Type B pancreatic cell (in vitro differentiated cells): Measurements from ENCODE around the gene TIAM2. TPM values are rescaled to one million over a fixed set of nuclear protein-coding genes. Genes with fewer than 3 reads are reported as not detected.

Experiments used
- DNase-seq: peaks from one replicate; pipeline ENCODE4 v3.0.0; 2021; ENCODE audit warnings: mixed read lengths; ENCODE audit not compliant: unreplicated experiment; ENCODE audit errors: extremely low spot score
- H3K27ac Mint-ChIP-seq: 2 replicates; pipeline ENCODE4 v1.8.0; 2021; ENCODE audit warnings: mild to moderate bottlenecking, mixed read lengths
- H3K27me3 Mint-ChIP-seq: 2 replicates; pipeline ENCODE4 v1.8.0; 2021; ENCODE audit warnings: mixed read lengths
- H3K36me3 Mint-ChIP-seq: 2 replicates; pipeline ENCODE4 v1.8.0; 2021; ENCODE audit warnings: mixed read lengths
- H3K4me1 Mint-ChIP-seq: one replicate; pipeline ENCODE4 v1.8.0; 2021; ENCODE audit warnings: mixed read lengths; ENCODE audit not compliant: unreplicated experiment
- H3K4me3 Mint-ChIP-seq: 2 replicates; pipeline ENCODE4 v1.8.0; 2021; ENCODE audit warnings: mild to moderate bottlenecking, mixed read lengths
- H3K9me3 Mint-ChIP-seq: 2 replicates; pipeline ENCODE4 v1.8.0; 2021; ENCODE audit warnings: mixed read lengths
- total RNA-seq: library from RNA; stranded (reverse); gene quantifications from 2 replicates; pipeline ENCODE4 v1.2.1, GENCODE V29; 2021; ENCODE audit warnings: low replicate concordance
- TF ChIP-seq, protein P1 (sequence below): fragments of 200-600 bp; sonication (generic); conservative IDR thresholded peaks from 2 replicates; pipeline ENCODE4 v1.5.0; 2021; ENCODE audit warnings: antibody characterized with exemption, mild to moderate bottlenecking

TIAM2 gene
- total RNA-seq, 1 donor from 2014 or later = 13.5 TPM

GRCh38 chr6:154994836-154995253 is 270 bp upstream of the TIAM2 start:
- Mint-ChIP-seq H3K4me1 (peaks cover 4% of the 10 kb centered on the region), H3K4me3 (peak overlapping the region; percentile 83), H3K27me3 (peaks cover 25% of the 10 kb centered on the region), H3K27ac (no peak overlapping the region), H3K9me3 (no peaks in the 10 kb centered on the region), H3K36me3 (peaks cover 3% of the 10 kb centered on the region)
- TF ChIP-seq, protein P1, sequence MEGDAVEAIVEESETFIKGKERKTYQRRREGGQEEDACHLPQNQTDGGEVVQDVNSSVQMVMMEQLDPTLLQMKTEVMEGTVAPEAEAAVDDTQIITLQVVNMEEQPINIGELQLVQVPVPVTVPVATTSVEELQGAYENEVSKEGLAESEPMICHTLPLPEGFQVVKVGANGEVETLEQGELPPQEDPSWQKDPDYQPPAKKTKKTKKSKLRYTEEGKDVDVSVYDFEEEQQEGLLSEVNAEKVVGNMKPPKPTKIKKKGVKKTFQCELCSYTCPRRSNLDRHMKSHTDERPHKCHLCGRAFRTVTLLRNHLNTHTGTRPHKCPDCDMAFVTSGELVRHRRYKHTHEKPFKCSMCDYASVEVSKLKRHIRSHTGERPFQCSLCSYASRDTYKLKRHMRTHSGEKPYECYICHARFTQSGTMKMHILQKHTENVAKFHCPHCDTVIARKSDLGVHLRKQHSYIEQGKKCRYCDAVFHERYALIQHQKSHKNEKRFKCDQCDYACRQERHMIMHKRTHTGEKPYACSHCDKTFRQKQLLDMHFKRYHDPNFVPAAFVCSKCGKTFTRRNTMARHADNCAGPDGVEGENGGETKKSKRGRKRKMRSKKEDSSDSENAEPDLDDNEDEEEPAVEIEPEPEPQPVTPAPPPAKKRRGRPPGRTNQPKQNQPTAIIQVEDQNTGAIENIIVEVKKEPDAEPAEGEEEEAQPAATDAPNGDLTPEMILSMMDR = no peak
- DNase-seq = no peak

- peaks cover 4% of the 10 kb centered on the region for H3K4me1 Mint-ChIP-seq
- no peak for DNase-seq
- H3K27me3 Mint-ChIP-seq = peaks cover 24% of the 10 kb centered on the region
- peak overlapping the region; percentile 75 for H3K27ac Mint-ChIP-seq
- H3K36me3 Mint-ChIP-seq = peaks cover 3% of the 10 kb centered on the region
- peak overlapping the region; percentile 80 for H3K4me3 Mint-ChIP-seq
- H3K9me3 Mint-ChIP-seq = no peaks in the 10 kb centered on the region
- TF ChIP-seq, protein P1 = no peak
These were observed 988 bp downstream of the TIAM2 start for GRCh38 chr6:154996016-154996590.

DNA sequence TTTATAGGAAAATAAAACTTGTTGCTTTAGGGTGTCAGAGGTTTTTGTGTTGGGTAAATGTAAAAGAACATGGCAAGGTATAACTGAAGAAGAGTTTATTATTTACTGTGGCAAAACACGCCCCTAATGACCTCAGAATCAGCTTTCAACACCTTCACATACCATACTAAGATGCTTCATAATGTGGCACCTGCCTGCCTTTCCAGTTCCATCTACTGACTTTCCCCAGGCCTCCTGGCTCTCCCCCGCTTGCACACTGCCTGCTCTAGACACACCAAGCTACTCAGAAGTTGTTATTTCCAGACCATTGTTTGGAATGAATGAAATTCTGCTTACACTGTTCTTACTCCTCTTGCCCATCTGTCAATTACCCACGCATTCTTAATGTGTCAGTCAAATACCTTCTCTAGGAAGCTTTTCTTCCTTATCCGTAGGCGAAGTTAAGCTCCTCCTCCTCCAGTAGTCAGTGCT is 1.8 kb downstream of the TIAM2 start:
- DNase-seq = no peak
- peak overlapping the region; percentile 80 for H3K4me3 Mint-ChIP-seq
- H3K4me1 Mint-ChIP-seq = peaks cover 4% of the 10 kb centered on the region
- H3K27me3 Mint-ChIP-seq = peaks cover 22% of the 10 kb centered on the region
- peaks cover 3% of the 10 kb centered on the region for H3K36me3 Mint-ChIP-seq
- peak overlapping the region; percentile 75 for H3K27ac Mint-ChIP-seq
- TF ChIP-seq, protein P1 = no peak
- H3K9me3 Mint-ChIP-seq = no peaks in the 10 kb centered on the region

DNA sequence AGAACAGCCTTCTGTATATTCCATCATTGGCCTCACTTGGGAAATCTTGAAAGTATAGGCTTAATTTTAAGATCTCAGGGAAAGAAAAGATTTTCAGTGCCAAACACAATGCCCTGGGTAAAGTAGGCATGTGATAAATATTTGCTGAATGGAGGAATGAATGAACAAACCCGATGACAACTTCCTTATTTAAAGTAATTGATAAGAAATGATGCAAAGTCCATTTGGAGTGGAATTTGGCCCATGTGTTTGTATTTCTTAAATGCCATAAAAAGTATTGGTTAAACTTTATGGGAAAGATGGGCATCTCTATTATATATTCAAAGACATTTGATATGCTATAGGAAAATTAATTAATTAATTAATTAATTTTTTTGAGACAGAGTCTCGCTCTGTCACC is 3.7 kb downstream of the TIAM2 start:
- no peak overlapping the region for H3K4me3 Mint-ChIP-seq
- TF ChIP-seq, protein P1 = no peak
- H3K36me3 Mint-ChIP-seq = peaks cover 3% of the 10 kb centered on the region
- peaks cover 19% of the 10 kb centered on the region for H3K27me3 Mint-ChIP-seq
- H3K27ac Mint-ChIP-seq = no peak overlapping the region
- no peak for DNase-seq
- H3K9me3 Mint-ChIP-seq = no peaks in the 10 kb centered on the region
- H3K4me1 Mint-ChIP-seq = peaks cover 4% of the 10 kb centered on the region

- no peak overlapping the region for H3K4me3 Mint-ChIP-seq
- no peak for DNase-seq
- TF ChIP-seq, protein P1 = no peak
- H3K4me1 Mint-ChIP-seq = peaks cover 4% of the 10 kb centered on the region
- H3K9me3 Mint-ChIP-seq = no peaks in the 10 kb centered on the region
- H3K27me3 Mint-ChIP-seq = peaks cover 8% of the 10 kb centered on the region
- peaks cover 3% of the 10 kb centered on the region for H3K36me3 Mint-ChIP-seq
- H3K27ac Mint-ChIP-seq = no peak overlapping the region
These were observed 6.4 kb downstream of the TIAM2 start for GRCh38 chr6:155001482-155001881.

DNA sequence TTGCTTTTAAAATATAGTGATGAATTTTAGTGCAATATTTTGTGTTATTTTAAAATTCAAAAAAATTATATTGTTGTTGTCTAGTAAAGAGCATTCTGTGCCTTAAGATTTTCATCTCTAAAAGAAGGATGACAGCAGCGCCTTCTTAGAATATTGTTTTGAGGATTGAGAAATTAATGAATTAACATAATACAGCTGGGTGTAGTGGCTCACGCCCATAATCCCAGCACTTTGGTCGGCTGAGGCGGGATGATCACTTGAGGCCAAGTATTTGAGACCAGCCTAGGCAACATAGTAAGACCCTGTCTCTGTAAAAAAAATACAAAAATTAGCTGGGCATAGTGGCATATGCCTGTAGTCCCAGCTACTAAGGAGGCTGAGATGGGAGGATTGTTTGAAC is 6.8 kb downstream of the TIAM2 start:
- Mint-ChIP-seq H3K27me3 (peaks cover 3% of the 10 kb centered on the region), H3K36me3 (peaks cover 1% of the 10 kb centered on the region), H3K4me1 (peaks cover 2% of the 10 kb centered on the region), H3K9me3 (no peaks in the 10 kb centered on the region), H3K27ac (no peak overlapping the region), H3K4me3 (no peak overlapping the region)
- no peak for DNase-seq
- TF ChIP-seq, protein P1 = no peak
